Endometrial microvascular endothelial cells (primary cell): Measurements from ENCODE around the gene CD4. TPM values are rescaled to one million over a fixed set of nuclear protein-coding genes. Genes with fewer than 3 reads are reported as not detected.
"Not testable (repeated sequence)": the region's sequence is repeated elsewhere in the genome, so short reads cannot be mapped to it uniquely, and the experiment has no call there.

ENCODE experiments used
- in situ Hi-C: cut with HindIII; loops from 2 replicates; pipeline ENCODE4 v1.10.0; 2017; ENCODE audit warnings: low sequenced_read_pairs, low pct_unique_long_range_greater_than_20kb; ENCODE audit errors: inconsistent ontology term
- total RNA-seq: library from RNA; depleted of rRNA; stranded (reverse); fragments of >200 nt; gene quantifications from one replicate; pipeline ENCODE4 v1.2.3, GENCODE V29; 2015; ENCODE audit errors: inconsistent ontology term

The CD4 gene
- not detected for total RNA-seq

DNA sequence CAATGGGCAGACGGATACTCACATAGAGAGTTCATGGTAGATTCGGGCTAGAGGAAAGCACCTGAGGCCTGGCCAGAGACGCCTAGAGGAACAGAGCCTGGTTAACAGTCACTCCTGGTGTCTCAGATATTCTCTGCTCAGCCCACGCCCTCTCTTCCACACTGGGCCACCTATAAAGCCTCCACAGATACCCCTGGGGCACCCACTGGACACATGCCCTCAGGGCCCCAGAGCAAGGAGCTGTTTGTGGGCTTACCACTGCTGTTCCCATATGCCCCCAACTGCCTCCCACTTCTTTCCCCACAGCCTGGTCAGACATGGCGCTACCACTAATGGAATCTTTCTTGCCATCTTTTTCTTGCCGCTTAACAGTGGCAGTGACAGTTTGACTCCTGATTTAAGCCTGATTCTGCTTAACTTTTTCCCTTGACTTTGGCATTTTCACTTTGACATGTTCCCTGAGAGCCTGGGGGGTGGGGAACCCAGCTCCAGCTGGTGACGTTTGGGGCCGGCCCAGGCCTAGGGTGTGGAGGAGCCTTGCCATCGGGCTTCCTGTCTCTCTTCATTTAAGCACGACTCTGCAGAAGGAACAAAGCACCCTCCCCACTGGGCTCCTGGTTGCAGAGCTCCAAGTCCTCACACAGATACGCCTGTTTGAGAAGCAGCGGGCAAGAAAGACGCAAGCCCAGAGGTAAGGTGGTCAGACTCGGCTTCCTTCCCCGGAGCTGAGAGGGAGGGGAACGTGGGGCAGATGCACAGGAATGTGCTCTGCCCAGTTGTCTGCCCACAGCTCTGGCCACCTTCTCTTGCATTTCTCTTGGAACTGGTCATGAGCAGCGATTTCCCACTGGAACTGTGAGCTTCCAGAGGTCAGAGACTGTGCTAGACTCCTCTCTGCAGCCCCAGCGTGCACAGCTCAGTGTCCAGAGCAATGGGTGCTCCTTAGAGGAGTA lies at the start of gene CD4:
CD4 (plus strand) TSS at position 557 of the 953 bp plus-strand sequence. CDS start 10,611 bp downstream, outside the sequence.
- in situ Hi-C loops, result no loop called here

GRCh38 chr12:6742080-6742479 lies 47.2 kb upstream of the CD4 start:
- in situ Hi-C loops, result not testable (repeated sequence)

- in situ Hi-C loops, result no loop called here
Observed at GRCh38 chr12:6742834-6743233, 46.5 kb upstream of the CD4 start.

- in situ Hi-C loops, result not testable (repeated sequence)
Observed at GRCh38 chr12:6743300-6743699, 46.0 kb upstream of the CD4 start.

GRCh38 chr12:6745741-6746525 lies 43.4 kb upstream of the CD4 start:
- in situ Hi-C loops, result no loop called here

- in situ Hi-C loops, result no loop called here
Observed at GRCh38 chr12:6747216-6747615, 42.1 kb upstream of the CD4 start.

DNA sequence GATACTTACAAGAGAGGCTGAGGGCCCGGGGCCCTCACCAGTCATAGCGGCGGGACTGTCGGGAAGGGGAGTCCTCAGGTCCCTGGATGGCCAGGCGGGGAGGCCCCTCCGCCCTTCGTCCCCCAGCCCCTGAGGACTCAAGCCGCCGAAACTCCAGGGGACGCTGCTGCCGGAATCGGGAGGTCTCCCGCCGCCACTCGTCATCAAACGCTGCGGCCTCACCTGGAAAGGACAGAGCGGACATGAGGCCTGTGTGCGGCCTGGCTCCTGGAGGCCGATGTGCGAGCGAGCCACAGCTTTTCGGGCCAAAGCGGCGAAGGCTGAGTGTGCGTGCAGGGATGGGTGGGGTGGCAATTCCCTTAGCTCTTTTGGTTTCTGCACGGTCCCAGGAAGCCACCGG lies 40.6 kb upstream of the CD4 start:
- in situ Hi-C loops, result no loop called here

DNA sequence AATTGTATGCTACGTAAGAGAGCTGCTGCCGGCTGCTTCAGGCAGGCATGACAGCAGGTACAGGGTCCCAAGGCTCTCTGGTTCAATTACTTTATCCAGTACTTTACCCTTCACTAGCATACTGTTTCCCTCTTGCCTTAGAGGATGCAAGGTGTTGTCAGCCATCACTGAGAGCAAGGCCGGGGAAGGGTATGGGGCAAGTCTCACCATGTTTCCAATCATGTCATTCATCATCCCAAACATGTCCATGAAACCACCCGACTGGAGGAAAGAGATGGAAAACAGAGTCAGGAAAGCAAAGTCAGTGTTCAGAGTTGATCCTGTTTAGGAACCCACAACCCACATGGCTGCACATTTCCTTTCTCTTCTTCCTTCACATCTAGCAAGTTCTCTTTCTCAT lies 38.8 kb upstream of the CD4 start:
- in situ Hi-C loops, result no loop called here

DNA sequence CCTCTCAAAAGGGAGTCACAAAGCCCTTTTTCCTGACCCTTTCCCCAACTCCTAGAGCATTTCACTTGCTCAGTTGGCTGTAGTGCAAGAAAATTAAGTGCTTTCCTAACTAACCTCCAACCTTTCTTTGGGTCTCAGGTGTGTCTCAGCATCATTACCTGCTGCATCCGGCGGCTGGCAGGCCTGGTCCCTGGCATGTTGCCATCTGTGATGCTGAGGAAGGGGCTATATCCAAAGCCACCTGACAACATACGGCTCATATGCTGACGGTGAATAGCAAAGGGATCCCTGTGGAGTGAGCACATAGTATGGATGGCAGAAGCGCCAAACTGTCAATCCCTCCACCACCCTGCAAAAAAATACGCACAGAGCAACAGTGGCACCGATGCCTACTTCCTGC lies 37.6 kb upstream of the CD4 start:
- in situ Hi-C loops, result no loop called here

DNA sequence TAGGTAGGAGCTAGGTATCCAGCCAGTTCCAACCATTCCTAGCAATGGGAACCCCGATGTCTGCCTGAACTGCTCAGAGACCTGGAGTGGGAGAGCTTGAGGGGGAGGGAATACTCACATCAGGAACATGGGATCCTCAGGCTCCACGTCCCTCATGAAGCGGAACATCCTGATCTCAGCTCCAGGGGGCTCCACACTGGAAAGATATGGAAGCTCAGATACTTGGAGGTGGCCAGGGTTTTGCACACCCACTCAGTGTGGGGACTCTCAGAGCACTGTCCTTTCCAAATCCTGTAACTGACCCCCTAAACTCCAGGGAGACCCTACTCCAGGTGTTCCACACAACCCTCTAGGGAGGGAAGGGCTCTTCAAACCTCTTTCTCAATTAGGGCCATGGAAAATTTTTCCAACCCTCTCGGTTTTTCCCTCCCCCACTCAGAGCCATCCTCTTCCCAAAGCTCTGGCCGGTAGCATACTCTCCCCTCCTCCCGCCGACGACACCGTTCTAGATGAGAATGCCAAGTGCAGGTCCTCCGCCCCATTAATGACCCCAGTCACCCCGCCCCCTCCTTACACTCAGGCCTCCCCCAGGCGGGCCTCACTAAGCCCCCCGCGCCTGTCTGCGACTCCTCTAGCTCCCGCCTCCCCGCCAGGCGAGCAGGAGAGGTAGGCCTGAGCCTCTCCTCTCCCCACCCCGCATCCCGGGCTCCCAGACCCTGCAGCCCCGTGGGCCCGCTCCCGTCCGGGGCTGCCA lies 37.0 kb upstream of the CD4 start:
- in situ Hi-C loops, result no loop called here

GRCh38 chr12:6752921-6753771 lies 36.2 kb upstream of the CD4 start, which contains the start of gene MLF2:
MLF2 (minus strand) TSS chr12:6753141; CDS start chr12:6752334, 807 bp downstream.
- in situ Hi-C loops, result no loop called here

- in situ Hi-C loops, result no loop called here
Observed at GRCh38 chr12:6753772-6754356, 35.5 kb upstream of the CD4 start.

DNA sequence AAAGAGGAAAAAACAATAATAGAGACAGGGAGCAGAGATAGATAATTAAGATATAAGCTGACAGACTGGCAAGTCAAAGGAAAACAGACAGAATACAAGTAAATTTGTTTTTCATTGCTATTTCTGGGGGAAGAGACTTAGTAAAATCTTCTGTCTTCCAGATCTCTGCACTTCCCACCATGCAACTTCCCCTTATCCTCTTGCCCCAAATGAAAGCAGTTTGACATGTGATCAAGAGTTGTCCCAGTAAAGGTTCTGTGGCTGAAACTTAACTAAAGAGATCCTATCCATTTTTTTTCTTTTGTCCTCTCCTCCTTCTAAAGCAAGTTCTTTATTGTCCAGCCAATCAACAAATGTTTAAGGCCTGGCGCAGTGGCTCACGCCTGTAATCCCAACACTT lies 34.9 kb upstream of the CD4 start:
- in situ Hi-C loops, result no loop called here

- in situ Hi-C loops, result no loop called here
Observed at GRCh38 chr12:6757028-6757690, 32.2 kb upstream of the CD4 start.

DNA sequence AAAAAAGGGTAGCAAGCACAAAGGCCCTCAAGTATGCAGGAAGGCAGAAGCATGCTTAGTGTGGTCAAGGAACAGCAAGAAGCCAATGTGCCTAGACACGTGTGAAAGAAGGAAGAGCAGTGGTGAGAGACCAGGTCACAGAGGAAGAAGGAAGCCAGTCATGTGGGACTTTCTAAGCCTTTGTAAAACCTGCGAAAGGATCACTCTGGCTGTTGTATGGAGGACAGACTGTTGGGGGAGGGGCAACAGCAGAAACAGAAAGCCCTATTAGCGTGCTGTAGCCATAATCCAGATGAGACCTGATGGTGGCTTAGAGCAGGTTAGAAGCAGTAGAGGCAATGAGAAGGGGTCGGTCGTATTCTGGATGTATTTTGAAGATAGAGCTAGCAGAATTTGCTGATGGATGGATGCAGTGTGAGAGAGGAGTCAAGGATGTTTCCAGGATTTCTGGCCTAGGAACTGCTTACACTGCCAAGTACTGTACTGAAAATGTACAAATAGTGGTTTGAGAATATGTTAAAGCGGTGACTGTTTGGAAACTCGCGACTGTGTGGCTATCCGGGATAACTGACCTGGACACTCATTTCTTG lies 30.7 kb upstream of the CD4 start:
- in situ Hi-C loops, result no loop called here

GRCh38 chr12:6759741-6760140 lies 29.6 kb upstream of the CD4 start:
- in situ Hi-C loops, result no loop called here

- in situ Hi-C loops, result no loop called here
Observed at GRCh38 chr12:6763380-6763779, 25.9 kb upstream of the CD4 start.
